Measurements from ENCODE around the gene HOXD12.

DNA sequence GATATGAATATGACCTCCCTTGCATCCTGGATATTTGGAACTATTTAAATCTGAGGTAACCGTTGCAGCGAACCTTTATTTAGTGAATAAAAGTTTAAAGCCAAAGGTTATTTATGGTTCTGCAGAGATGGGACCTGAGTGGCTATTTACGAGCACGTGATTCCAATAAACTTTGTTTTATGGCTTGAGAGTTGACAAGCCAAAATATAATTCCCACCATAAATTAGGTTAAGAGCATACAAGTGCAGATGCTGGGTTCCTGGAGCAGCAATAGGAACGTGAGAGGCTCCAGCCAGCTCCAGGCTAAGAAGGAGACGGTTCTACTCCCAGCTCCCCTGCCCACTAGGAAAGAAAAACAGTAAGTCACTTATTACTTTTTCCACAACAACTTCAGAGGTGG, 46.5 kb downstream of the HOXD12 start:
- TF ChIP-seq YY1 (IDR thresholded peaks at IDR 0.05; ENCODE audit: insufficient read depth, insufficient read length) (no peak), ZNF274 (IDR thresholded peaks at IDR 0.05; ENCODE audit: low read depth, low read length) (no peak), SUZ12 (IDR thresholded peaks at IDR 0.05; ENCODE audit: extremely low read depth, insufficient read depth, insufficient read length) (no peak)

Data from NT2/D1 (cell line).